Calu3 (cell line): ENCODE results near the gene FFAR3. TPM values are rescaled to one million over a fixed set of nuclear protein-coding genes. Genes with fewer than 3 reads are reported as not detected.

Experiments
- BruUV-seq: library from RNA; stranded (reverse); fragments of 400-500 nt; replicated peaks from 2 replicates; lab custom pipeline; 2021; lab: Mats Ljungman, UMichigan
- CTCF ChIA-PET: fragments of 300-600 bp; sonication (Branson Sonifier 250); formaldehyde crosslinking; loops from one replicate; lab custom pipeline; 2022; ENCODE audit warnings: antibody characterized with exemption; lab: Charles Lee
- DNase-seq: peaks from one replicate; pipeline ENCODE4 v3.0.0; 2022
- H3K27ac Mint-ChIP-seq: one replicate; pipeline ENCODE4 v1.8.0; 2022; ENCODE audit warnings: mixed read lengths; ENCODE audit not compliant: unreplicated experiment
- H3K27me3 Mint-ChIP-seq: one replicate; pipeline ENCODE4 v1.8.0; 2022; ENCODE audit warnings: mixed read lengths; ENCODE audit not compliant: unreplicated experiment
- H3K36me3 Mint-ChIP-seq: one replicate; pipeline ENCODE4 v1.8.0; 2022; ENCODE audit warnings: mild to moderate bottlenecking, moderate library complexity, mixed read lengths; ENCODE audit not compliant: insufficient read depth, unreplicated experiment
- H3K4me1 Mint-ChIP-seq: one replicate; pipeline ENCODE4 v1.8.0; 2022; ENCODE audit warnings: mild to moderate bottlenecking, low read depth, mixed read lengths; ENCODE audit not compliant: unreplicated experiment
- H3K4me3 Mint-ChIP-seq: one replicate; pipeline ENCODE4 v1.8.0; 2022; ENCODE audit warnings: mild to moderate bottlenecking, low read depth, moderate library complexity, mixed read lengths; ENCODE audit not compliant: unreplicated experiment
- H3K9me3 Mint-ChIP-seq: one replicate; pipeline ENCODE4 v1.8.0; 2022; ENCODE audit warnings: low read depth, mixed read lengths; ENCODE audit not compliant: unreplicated experiment
- CTCF ChIP-seq: fragments of 200-600 bp; IDR thresholded peaks from one replicate; pipeline ENCODE4 v1.8.0; 2022; ENCODE audit warnings: antibody characterized with exemption; ENCODE audit not compliant: unreplicated experiment
- intact Hi-C: fragments of 100-400 bp; cut with micrococcal nuclease; formaldehyde crosslinking; loops from one replicate; pipeline ENCODE4 v1.10.0; 2022; ENCODE audit not compliant: unreplicated experiment
- total RNA-seq: library from RNA; stranded (reverse); gene quantifications from 2 replicates; pipeline ENCODE4 v1.2.3, GENCODE V29; 2022

Gene FFAR3
- total RNA-seq, 1 experiment from 2014 or later = not detected

- Mint-ChIP-seq H3K36me3 (no peaks in the 10 kb centered on the region), H3K27me3 (peaks cover 42% of the 10 kb centered on the region), H3K27ac (no peak overlapping the region), H3K4me1 (no peaks in the 10 kb centered on the region), H3K4me3 (no peak overlapping the region), H3K9me3 (no peaks in the 10 kb centered on the region)
- CTCF ChIA-PET = no interaction called here
- TF ChIP-seq CTCF = no peak
- intact Hi-C loops = no loop called here
- DNase-seq = no peak
- BruUV-seq = no TSS peak
Measured at GRCh38 chr19:35341565-35342225, 16.6 kb upstream of the FFAR3 start.

- CTCF ChIA-PET = no interaction called here
- no peaks in the 10 kb centered on the region for H3K4me1 Mint-ChIP-seq
- no peak for TF ChIP-seq CTCF
- no peak overlapping the region for H3K27ac Mint-ChIP-seq
- no peak for DNase-seq
- no peaks in the 10 kb centered on the region for H3K9me3 Mint-ChIP-seq
- H3K27me3 Mint-ChIP-seq = peaks cover 45% of the 10 kb centered on the region
- intact Hi-C loops = no loop called here
- no peaks in the 10 kb centered on the region for H3K36me3 Mint-ChIP-seq
- H3K4me3 Mint-ChIP-seq = no peak overlapping the region
- no TSS peak for BruUV-seq
Measured at GRCh38 chr19:35342430-35342829, 15.8 kb upstream of the FFAR3 start.

- Mint-ChIP-seq H3K27ac (no peak overlapping the region), H3K9me3 (no peaks in the 10 kb centered on the region), H3K27me3 (peaks cover 58% of the 10 kb centered on the region), H3K36me3 (no peaks in the 10 kb centered on the region), H3K4me1 (no peaks in the 10 kb centered on the region), H3K4me3 (no peak overlapping the region)
- intact Hi-C loops = no loop called here
- BruUV-seq = no TSS peak
- TF ChIP-seq CTCF = no peak
- CTCF ChIA-PET = interaction anchor here (0.7 to 2.0 kb wide), 3 partner anchors 8 to 166 kb away, joined by 3 to 7 read pairs (median 5); no protein-coding TSS in a partner anchor
- no peak for DNase-seq
Measured at GRCh38 chr19:35344511-35345031, 13.7 kb upstream of the FFAR3 start.

- no peak overlapping the region for H3K4me3 Mint-ChIP-seq
- CTCF ChIA-PET = interaction anchor here (0.6 to 2.0 kb wide), 2 partner anchors 17 to 165 kb away, joined by 3 to 5 read pairs; no protein-coding TSS in a partner anchor
Measured at GRCh38 chr19:35345671-35346111, 12.6 kb upstream of the FFAR3 start.

More at GRCh38 chr19:35345671-35346111, 12.6 kb upstream of the FFAR3 start:
- Mint-ChIP-seq H3K4me1 (no peaks in the 10 kb centered on the region), H3K36me3 (no peaks in the 10 kb centered on the region), H3K9me3 (no peaks in the 10 kb centered on the region), H3K27me3 (peaks cover 69% of the 10 kb centered on the region), H3K27ac (no peak overlapping the region)
- BruUV-seq = no TSS peak
- intact Hi-C loops = no loop called here
- no peak for DNase-seq
- TF ChIP-seq CTCF = no peak
